ENCODE measurements around the gene OSR1. TPM values are rescaled to one million over a fixed set of nuclear protein-coding genes. Genes with fewer than 3 reads are reported as not detected.

OSR1 gene
- total RNA-seq (not detected in 2 replicates), polyA plus RNA-seq (not detected in 2 replicates), polyA minus RNA-seq (not detected in 2 replicates), Bru-seq, nascent RNA (not detected), BruChase-seq, experiment 1, labeled RNA remaining after a 6-hour chase (not detected), BruChase-seq, experiment 2, labeled RNA remaining after a 2-hour chase (not detected)
- not detected in 2 replicates for polyA plus RNA-seq (2011; cell fraction: cytosol; rRNA removed)
- polyA plus RNA-seq (2011; cell fraction: nucleus; rRNA removed): 0.08 TPM in 1 of 2 replicates, not detected in the other
- not detected in 2 replicates for polyA plus RNA-seq (2012)
- not detected for polyA minus RNA-seq (2011; cell fraction: cytosol; rRNA and poly(A)+ RNA removed)
- 0.38 TPM in 1 of 2 replicates, not detected in the other for polyA minus RNA-seq (2011; cell fraction: nucleus; rRNA and poly(A)+ RNA removed)
- long read RNA-seq: 0 reads

- dilution Hi-C loops (cut with MboI; ENCODE audit: extremely low pct_ligation_motif_present, low sequenced_read_pairs): no loop called here
- peak within 1 kb of the TSS; percentile 31 for H3K4me2 ChIP-seq (ENCODE audit: insufficient read depth, low read length)
- H3K27me3 ChIP-seq (ENCODE audit: control insufficient read depth in 2 of 2, insufficient read depth in 2 of 2, low read length in 2 of 2): peaks cover 83 to 91% of the 10 kb centered on the region in 2 experiments
- H3K36me3 ChIP-seq (ENCODE audit: control insufficient read depth in 2 of 2, extremely low read depth in 1 of 2, insufficient read depth in 2 of 2, low read length in 2 of 2): no peaks in the 10 kb centered on the region
- no peaks in the 10 kb centered on the region for H3K9me3 ChIP-seq (replicated peaks; ENCODE audit: control insufficient read depth, insufficient read depth, low read length)
- peak within 1 kb of the TSS; percentile 17 for H2AFZ ChIP-seq (ENCODE audit: low read depth, low read length)
- ChIA-PET POLR2A (no interaction called here), CTCF (interaction anchor here (1.0 to 3.5 kb wide), 4 partner anchors 8 to 838 kb away, joined by 5 to 15 read pairs (median 10); no protein-coding TSS in a partner anchor)
- no peak within 1 kb of the TSS for H3K27ac ChIP-seq (ENCODE audit: insufficient read depth, low read depth, low read length)
- no peak within 1 kb of the TSS for H3K9ac ChIP-seq (replicated peaks; ENCODE audit: extremely low read depth, insufficient read depth, low read length)
- intact Hi-C loops (cut with micrococcal nuclease): no loop called here
- no peak for FAIRE-seq
- H3K9me1 ChIP-seq (replicated peaks; ENCODE audit: control insufficient read depth, extremely low read depth, insufficient read depth, low read length): no peaks in the 10 kb centered on the region
- peak within 1 kb of the TSS in 2 of 3 experiments; percentile 1 to 28 for H3K4me3 ChIP-seq (replicated peaks in 1 of 3; ENCODE audit: insufficient read depth in 1 of 3, low read depth in 1 of 3, low read length in 3 of 3)
- H3K4me1 ChIP-seq (ENCODE audit: control insufficient read depth, extremely low read depth, insufficient read depth, low read length): peaks cover 17% of the 10 kb centered on the region
- H4K20me1 ChIP-seq (replicated peaks; ENCODE audit: control insufficient read depth, extremely low read depth, insufficient read depth, low read length): no peaks in the 10 kb centered on the region
- no peak for TF ChIP-seq POLR2A (IDR thresholded peaks at IDR 0.05; ENCODE audit: low read depth, low read length)
- peak; percentile 7 for TF ChIP-seq EZH2 (IDR thresholded peaks at IDR 0.05; ENCODE audit: borderline replicate concordance, low read depth, low read length, severe bottlenecking)
- no TSS peak for BruUV-seq (replicated peaks)
- no peaks in the 10 kb centered on the region for H3K79me2 ChIP-seq (ENCODE audit: control insufficient read depth, insufficient read depth, low read length)
- DNase-seq (ENCODE audit: low read depth, low spot score): peak; percentile 13
These were observed at the start of gene OSR1 for GRCh38 chr2:19358242-19359020. Gene OSR1, minus strand, starts transcription at chr2:19358623. Its CDS starts 4,818 bp downstream, at chr2:19353805.

DNA sequence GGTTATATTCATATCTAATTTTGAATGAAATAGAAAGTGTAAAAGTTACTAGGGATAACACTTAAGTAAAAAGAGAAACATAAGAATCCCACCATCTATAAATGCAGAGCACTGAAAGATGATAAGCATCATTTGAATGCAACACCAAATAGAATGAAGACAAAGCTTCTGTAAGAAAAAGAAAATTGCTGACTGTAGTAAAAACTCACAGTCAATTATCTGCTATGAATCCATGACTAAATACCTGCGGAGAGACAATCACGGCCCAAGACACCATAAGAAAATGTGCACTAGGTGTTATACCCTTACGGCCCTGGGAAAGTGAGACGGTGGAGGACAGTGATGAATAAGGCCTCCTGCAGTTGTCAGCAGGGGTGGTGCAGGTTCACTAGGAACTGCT lies 45.4 kb upstream of the OSR1 start:
- H3K9me3 ChIP-seq (replicated peaks; ENCODE audit: control insufficient read depth, insufficient read depth, low read length): no peaks in the 10 kb centered on the region
- no peaks in the 10 kb centered on the region for H4K20me1 ChIP-seq (replicated peaks; ENCODE audit: control insufficient read depth, extremely low read depth, insufficient read depth, low read length)
- dilution Hi-C loops (cut with MboI; ENCODE audit: extremely low pct_ligation_motif_present, low sequenced_read_pairs) (no loop called here), intact Hi-C loops (cut with micrococcal nuclease) (loop anchor here (10.0 kb wide), 1 partner anchor 101 kb away; no protein-coding TSS in a partner anchor)
- BruUV-seq (replicated peaks): no TSS peak
- no peak overlapping the region for H3K27ac ChIP-seq (ENCODE audit: insufficient read depth, low read depth, low read length)
- FAIRE-seq: no peak
- H3K9ac ChIP-seq (replicated peaks; ENCODE audit: extremely low read depth, insufficient read depth, low read length): no peak overlapping the region
- no peak for DNase-seq (ENCODE audit: low read depth, low spot score)
- H3K79me2 ChIP-seq (ENCODE audit: control insufficient read depth, insufficient read depth, low read length): no peaks in the 10 kb centered on the region
- POLR2A ChIA-PET: no interaction called here
- H3K36me3 ChIP-seq (ENCODE audit: control insufficient read depth in 2 of 2, extremely low read depth in 1 of 2, insufficient read depth in 2 of 2, low read length in 2 of 2): no peaks in the 10 kb centered on the region
- no peak for TF ChIP-seq POLR2A (IDR thresholded peaks at IDR 0.05; ENCODE audit: low read depth, low read length)
- no peak for TF ChIP-seq MYC (IDR thresholded peaks at IDR 0.05; ENCODE audit: low read depth, low read length)
- no peak for TF ChIP-seq JUN (IDR thresholded peaks at IDR 0.05; ENCODE audit: borderline replicate concordance, insufficient read depth, insufficient read length, low read depth)
- TF ChIP-seq, protein P1, sequence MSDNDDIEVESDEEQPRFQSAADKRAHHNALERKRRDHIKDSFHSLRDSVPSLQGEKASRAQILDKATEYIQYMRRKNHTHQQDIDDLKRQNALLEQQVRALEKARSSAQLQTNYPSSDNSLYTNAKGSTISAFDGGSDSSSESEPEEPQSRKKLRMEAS (IDR thresholded peaks at IDR 0.05; ENCODE audit: insufficient read depth, insufficient read length): no peak
- TF ChIP-seq EZH2 (IDR thresholded peaks at IDR 0.05; ENCODE audit: borderline replicate concordance, low read depth, low read length, severe bottlenecking): no peak
- TF ChIP-seq CTCF (IDR thresholded peaks at IDR 0.05; ENCODE audit: extremely low read depth in 1 of 2, insufficient read depth in 1 of 2, low read depth in 1 of 2, low read length in 2 of 2): no peak
- TF ChIP-seq POLR2AphosphoS5 (IDR thresholded peaks at IDR 0.05; ENCODE audit: insufficient read depth, low read depth, low read length): no peak
- no peak for TF ChIP-seq FOS (IDR thresholded peaks at IDR 0.05; ENCODE audit: borderline replicate concordance, insufficient read depth, low read length)
- no peak for TF ChIP-seq GATA2 (IDR thresholded peaks at IDR 0.05; ENCODE audit: insufficient read depth, insufficient read length, low read depth, low read length)
- no peaks in the 10 kb centered on the region for H3K27me3 ChIP-seq (ENCODE audit: control insufficient read depth in 2 of 2, insufficient read depth in 2 of 2, low read length in 2 of 2)
- H3K4me3 ChIP-seq (replicated peaks in 1 of 3; ENCODE audit: insufficient read depth in 1 of 3, low read depth in 1 of 3, low read length in 3 of 3): no peak overlapping the region
- CTCF ChIA-PET: no interaction called here
- H3K9me1 ChIP-seq (replicated peaks; ENCODE audit: control insufficient read depth, extremely low read depth, insufficient read depth, low read length): no peaks in the 10 kb centered on the region
- H3K4me1 ChIP-seq (ENCODE audit: control insufficient read depth, extremely low read depth, insufficient read depth, low read length): no peaks in the 10 kb centered on the region
- no peak overlapping the region for H3K4me2 ChIP-seq (ENCODE audit: insufficient read depth, low read length)
- no peak overlapping the region for H2AFZ ChIP-seq (ENCODE audit: low read depth, low read length)
